ENCODE data around the gene THTPA.
"Not testable (repeated sequence)": the region's sequence is repeated elsewhere in the genome, so short reads cannot be mapped to it uniquely, and the experiment has no call there.

Gene THTPA

GRCh38 chr14:23605931-23606585 lies 50.0 kb downstream of the THTPA start:
- no peaks in the 10 kb centered on the region for H3K4me1 ChIP-seq (ENCODE audit: control insufficient read depth in 1 of 2, insufficient read depth in 2 of 2, low read length in 2 of 2)
- WGBS (ENCODE audit: extremely low coverage, insufficient coverage, insufficient read length), result no CpG with 5 or more reads among the region's 6 CpGs
- no peak overlapping the region for H3K18ac ChIP-seq (ENCODE audit: low read length)
- no peak overlapping the region for H3K27ac ChIP-seq (ENCODE audit: low read depth, low read length)
- H3K9me3 ChIP-seq (ENCODE audit: insufficient read depth, low read depth, low read length), result peaks cover 6% of the 10 kb centered on the region
- H2BK5ac ChIP-seq (ENCODE audit: low read depth, low read length, poor library complexity), result no peak overlapping the region
- no peaks in the 10 kb centered on the region for H3K79me1 ChIP-seq (ENCODE audit: low read length)
- H2BK12ac ChIP-seq (ENCODE audit: low read length), result no peak overlapping the region
- no peak overlapping the region for H2AFZ ChIP-seq (ENCODE audit: insufficient read depth, low read length, poor library complexity)
- DNase-seq, result no peak
- H3K36me3 ChIP-seq (ENCODE audit: control insufficient read depth in 1 of 2, insufficient read depth in 2 of 2, low read length in 2 of 2), result no peaks in the 10 kb centered on the region
- H2AK5ac ChIP-seq (ENCODE audit: low read length), result no peak overlapping the region
- H4K91ac ChIP-seq (ENCODE audit: low read depth, low read length), result no peak overlapping the region
- H3K4me3 ChIP-seq (ENCODE audit: low read depth, low read length), result no peak overlapping the region
- H3K23ac ChIP-seq (ENCODE audit: low read length), result no peak overlapping the region
- H3K9ac ChIP-seq (ENCODE audit: low read length), result no peak overlapping the region
- H4K12ac ChIP-seq (ENCODE audit: low read depth, low read length), result no peak overlapping the region
- H2BK120ac ChIP-seq (ENCODE audit: insufficient read depth, low read length, poor library complexity), result no peak overlapping the region
- no peak overlapping the region for H3K14ac ChIP-seq (ENCODE audit: low read length)
- no peaks in the 10 kb centered on the region for H3K27me3 ChIP-seq (ENCODE audit: insufficient read depth, low read length)
- H3K4ac ChIP-seq (ENCODE audit: low read depth, low read length), result no peak overlapping the region
- no peaks in the 10 kb centered on the region for H3K79me2 ChIP-seq (ENCODE audit: control insufficient read depth, insufficient read depth, low read length, poor library complexity)
- H4K8ac ChIP-seq (ENCODE audit: low read depth, low read length), result no peak overlapping the region
- H3K4me2 ChIP-seq (ENCODE audit: low read length), result no peak overlapping the region

- Histone ChIP-seq H3K36me3 (ENCODE audit: control insufficient read depth in 1 of 2, insufficient read depth in 2 of 2, low read length in 2 of 2) (no peaks in the 10 kb centered on the region), H2AK5ac (ENCODE audit: low read length) (no peak overlapping the region), H2BK12ac (ENCODE audit: low read length) (no peak overlapping the region), H2BK5ac (ENCODE audit: low read depth, low read length, poor library complexity) (no peak overlapping the region), H3K4ac (ENCODE audit: low read depth, low read length) (no peak overlapping the region), H3K18ac (ENCODE audit: low read length) (no peak overlapping the region), H4K12ac (ENCODE audit: low read depth, low read length) (no peak overlapping the region), H3K27me3 (ENCODE audit: insufficient read depth, low read length) (no peaks in the 10 kb centered on the region), H3K9ac (ENCODE audit: low read length) (no peak overlapping the region), H3K9me3 (ENCODE audit: insufficient read depth, low read depth, low read length) (peaks cover 6% of the 10 kb centered on the region), H3K14ac (ENCODE audit: low read length) (no peak overlapping the region), H4K8ac (ENCODE audit: low read depth, low read length) (no peak overlapping the region), H3K23ac (ENCODE audit: low read length) (no peak overlapping the region), H3K4me2 (ENCODE audit: low read length) (no peak overlapping the region), H3K27ac (ENCODE audit: low read depth, low read length) (no peak overlapping the region), H4K91ac (ENCODE audit: low read depth, low read length) (no peak overlapping the region), H3K79me2 (ENCODE audit: control insufficient read depth, insufficient read depth, low read length, poor library complexity) (no peaks in the 10 kb centered on the region), H3K4me1 (ENCODE audit: control insufficient read depth in 1 of 2, insufficient read depth in 2 of 2, low read length in 2 of 2) (no peaks in the 10 kb centered on the region), H3K4me3 (ENCODE audit: low read depth, low read length) (no peak overlapping the region), H2AFZ (ENCODE audit: insufficient read depth, low read length, poor library complexity) (no peak overlapping the region), H3K79me1 (ENCODE audit: low read length) (no peaks in the 10 kb centered on the region), H2BK120ac (ENCODE audit: insufficient read depth, low read length, poor library complexity) (no peak overlapping the region)
- WGBS (ENCODE audit: extremely low coverage, insufficient coverage, insufficient read length), result no CpG with 5 or more reads among the region's 1 CpG
- no peak for DNase-seq
These were observed 52.4 kb downstream of the THTPA start for GRCh38 chr14:23608454-23608853.

GRCh38 chr14:23609001-23609400 lies 52.9 kb downstream of the THTPA start:
- Histone ChIP-seq H3K4ac (ENCODE audit: low read depth, low read length) (no peak overlapping the region), H3K9ac (ENCODE audit: low read length) (no peak overlapping the region), H4K12ac (ENCODE audit: low read depth, low read length) (no peak overlapping the region), H2AK5ac (ENCODE audit: low read length) (no peak overlapping the region), H3K14ac (ENCODE audit: low read length) (no peak overlapping the region), H2BK5ac (ENCODE audit: low read depth, low read length, poor library complexity) (no peak overlapping the region), H3K79me2 (ENCODE audit: control insufficient read depth, insufficient read depth, low read length, poor library complexity) (no peaks in the 10 kb centered on the region), H3K27ac (ENCODE audit: low read depth, low read length) (no peak overlapping the region), H3K4me1 (ENCODE audit: control insufficient read depth in 1 of 2, insufficient read depth in 2 of 2, low read length in 2 of 2) (no peaks in the 10 kb centered on the region), H2BK12ac (ENCODE audit: low read length) (no peak overlapping the region), H2BK120ac (ENCODE audit: insufficient read depth, low read length, poor library complexity) (no peak overlapping the region), H3K27me3 (ENCODE audit: insufficient read depth, low read length) (no peaks in the 10 kb centered on the region), H2AFZ (ENCODE audit: insufficient read depth, low read length, poor library complexity) (no peak overlapping the region), H4K8ac (ENCODE audit: low read depth, low read length) (no peak overlapping the region), H4K91ac (ENCODE audit: low read depth, low read length) (no peak overlapping the region), H3K18ac (ENCODE audit: low read length) (no peak overlapping the region), H3K79me1 (ENCODE audit: low read length) (no peaks in the 10 kb centered on the region), H3K36me3 (ENCODE audit: control insufficient read depth in 1 of 2, insufficient read depth in 2 of 2, low read length in 2 of 2) (no peaks in the 10 kb centered on the region), H3K4me3 (ENCODE audit: low read depth, low read length) (no peak overlapping the region), H3K9me3 (ENCODE audit: insufficient read depth, low read depth, low read length) (peaks cover 6% of the 10 kb centered on the region), H3K4me2 (ENCODE audit: low read length) (no peak overlapping the region), H3K23ac (ENCODE audit: low read length) (no peak overlapping the region)
- no CpG with 5 or more reads among the region's 3 CpGs for WGBS (ENCODE audit: extremely low coverage, insufficient coverage, insufficient read length)
- DNase-seq, result peak in 1 of 2 donors; percentile 28

GRCh38 chr14:23609411-23610089 lies 53.5 kb downstream of the THTPA start:
- H3K79me1 ChIP-seq (ENCODE audit: low read length); H3K18ac ChIP-seq (ENCODE audit: low read length); H3K9ac ChIP-seq (ENCODE audit: low read length); H3K4me3 ChIP-seq (ENCODE audit: low read depth, low read length); H4K12ac ChIP-seq (ENCODE audit: low read depth, low read length); H3K27ac ChIP-seq (ENCODE audit: low read depth, low read length); H2AK5ac ChIP-seq (ENCODE audit: low read length); H2BK120ac ChIP-seq (ENCODE audit: insufficient read depth, low read length, poor library complexity); H3K4ac ChIP-seq (ENCODE audit: low read depth, low read length); H3K14ac ChIP-seq (ENCODE audit: low read length); H4K8ac ChIP-seq (ENCODE audit: low read depth, low read length); H3K4me1 ChIP-seq (ENCODE audit: control insufficient read depth in 1 of 2, insufficient read depth in 2 of 2, low read length in 2 of 2); H2BK12ac ChIP-seq (ENCODE audit: low read length); H3K36me3 ChIP-seq (ENCODE audit: control insufficient read depth in 1 of 2, insufficient read depth in 2 of 2, low read length in 2 of 2); H4K91ac ChIP-seq (ENCODE audit: low read depth, low read length); H2AFZ ChIP-seq (ENCODE audit: insufficient read depth, low read length, poor library complexity); H3K23ac ChIP-seq (ENCODE audit: low read length); H3K4me2 ChIP-seq (ENCODE audit: low read length); H3K27me3 ChIP-seq (ENCODE audit: insufficient read depth, low read length); H3K79me2 ChIP-seq (ENCODE audit: control insufficient read depth, insufficient read depth, low read length, poor library complexity); DNase-seq; H2BK5ac ChIP-seq (ENCODE audit: low read depth, low read length, poor library complexity); H3K9me3 ChIP-seq (ENCODE audit: insufficient read depth, low read depth, low read length): not testable (repeated sequence)
- WGBS (ENCODE audit: extremely low coverage, insufficient coverage, insufficient read length), result no CpG with 5 or more reads among the region's 7 CpGs
